ENCODE measurements around the gene MUC15.

The MUC15 gene

DNA sequence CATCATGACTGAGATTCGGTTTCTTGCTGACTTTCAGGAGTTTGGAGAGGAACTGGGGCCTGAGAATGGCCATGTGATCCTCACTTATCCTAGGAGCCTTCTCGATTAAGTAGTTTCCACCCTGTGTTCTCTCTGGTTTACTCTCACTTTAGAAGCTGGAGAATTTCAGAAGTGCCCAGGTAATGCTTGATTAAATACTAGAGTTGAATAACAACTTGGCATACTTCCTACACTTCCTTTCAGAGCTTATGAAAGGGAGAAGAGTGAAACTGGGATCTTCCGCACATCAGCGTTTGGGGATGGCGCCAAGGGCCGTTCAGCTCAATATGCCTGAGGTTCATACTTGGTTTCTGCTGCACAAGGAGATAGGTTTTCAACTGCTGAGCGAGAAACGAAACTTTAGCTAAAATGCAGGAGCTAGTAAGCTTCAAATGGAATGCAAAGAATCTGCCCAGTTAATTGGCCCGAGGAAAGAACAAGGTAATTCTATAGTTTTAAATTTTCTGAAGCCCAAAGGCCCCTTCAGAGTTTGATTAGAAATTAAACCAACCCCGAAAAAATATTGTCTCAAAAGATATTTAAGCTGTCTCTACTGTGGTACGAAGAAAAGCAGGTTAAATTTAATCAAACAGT is 823 bp upstream of the MUC15 start:
- DNase-seq: no peak

DNA sequence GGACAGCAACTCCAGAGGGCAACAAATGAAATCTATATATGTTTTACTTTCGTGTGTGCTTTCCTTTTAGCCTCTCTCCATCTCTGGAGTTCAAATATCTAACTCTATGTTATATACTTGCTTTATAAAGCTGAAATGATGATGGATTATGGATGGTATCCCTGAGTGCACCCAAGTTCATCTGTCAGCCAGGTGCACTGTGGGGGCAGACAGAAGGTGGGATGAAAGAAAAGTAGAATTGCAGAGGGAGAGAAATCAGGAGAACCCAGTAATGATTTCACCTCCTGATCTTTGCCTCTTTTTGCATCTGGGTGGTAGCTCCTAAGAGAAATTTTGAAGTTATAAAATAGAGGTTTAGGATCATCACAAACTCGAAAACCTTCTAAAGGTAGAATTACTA is 2.4 kb downstream of the MUC15 start:
- no peak for DNase-seq

DNA sequence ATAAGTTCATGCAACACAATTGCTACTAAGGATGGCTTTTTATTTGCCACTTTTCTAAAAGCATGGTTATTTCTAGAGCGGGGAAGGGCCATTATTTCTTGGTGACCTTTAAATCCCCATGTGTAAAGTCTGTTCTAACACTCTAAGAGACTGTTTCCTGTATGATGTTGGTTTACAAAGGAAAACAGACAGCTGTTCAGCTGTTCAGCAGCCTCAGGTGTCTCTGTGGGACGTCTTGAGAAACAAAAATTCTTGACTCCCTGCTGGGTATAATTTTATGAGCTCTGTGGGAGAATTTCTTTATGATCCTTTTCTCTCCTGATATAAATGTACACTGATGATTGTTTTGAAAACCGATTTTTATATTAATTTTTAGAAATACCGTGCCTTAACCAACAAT is 13.9 kb downstream of the MUC15 start:
- peak; percentile 2 to 62 (median 29) for DNase-seq

DNA sequence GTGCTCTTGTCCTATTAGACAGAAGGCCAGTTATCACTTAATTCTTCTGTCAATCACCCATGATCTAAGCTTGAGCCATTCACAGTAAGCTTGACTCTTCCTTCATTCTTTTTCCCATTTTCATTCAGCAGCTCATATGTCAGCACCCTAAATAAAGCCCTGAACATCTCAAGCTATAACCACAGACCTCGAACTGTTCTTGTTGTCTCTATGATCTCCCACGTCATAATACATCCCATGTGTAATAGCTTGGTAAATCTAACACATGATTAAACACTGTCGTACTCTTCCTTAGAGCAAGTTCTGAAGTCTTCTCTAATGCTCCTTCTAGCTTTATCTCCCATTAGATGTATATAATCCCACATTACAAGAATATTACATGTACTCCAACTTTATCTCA is 14.4 kb downstream of the MUC15 start:
- no peak for DNase-seq

DNA sequence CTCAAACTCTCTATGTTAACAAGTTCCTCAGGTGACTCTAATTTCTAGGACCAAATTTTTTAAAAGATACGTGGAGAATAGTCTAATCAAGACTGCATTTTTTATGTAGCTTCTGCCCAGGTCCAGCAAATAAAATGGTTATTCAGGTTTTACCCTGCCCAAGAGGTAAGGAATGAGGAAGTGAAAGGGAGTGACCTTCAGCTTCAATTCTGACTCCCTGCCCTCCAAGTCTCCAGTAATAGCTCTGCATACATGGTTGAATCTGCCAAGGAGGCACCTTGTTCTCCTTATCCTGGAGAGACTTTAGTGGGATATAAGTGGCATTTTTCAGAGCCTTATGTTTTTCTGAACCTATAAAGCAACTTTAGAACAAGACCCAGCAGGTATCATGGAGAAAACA is 15.5 kb downstream of the MUC15 start:
- no peak for DNase-seq

DNA sequence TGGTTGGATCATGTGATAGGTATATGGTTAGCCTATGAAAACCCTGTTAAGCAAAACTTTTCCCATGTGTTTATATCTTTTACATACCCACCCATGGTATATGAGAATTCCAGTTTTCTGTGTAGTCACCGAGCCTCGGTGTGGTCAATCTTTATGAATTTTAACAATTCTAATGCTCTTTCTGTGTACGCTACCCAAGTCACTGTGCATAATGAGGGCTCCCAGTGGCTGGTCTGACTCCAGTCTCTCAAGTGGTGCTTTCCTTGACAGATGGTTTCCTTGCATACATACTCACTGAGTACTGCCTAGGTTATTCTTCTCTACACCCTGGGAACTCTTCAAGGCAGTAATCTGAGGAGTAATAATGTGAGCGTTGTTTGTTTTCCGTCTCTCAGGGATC is 17.6 kb downstream of the MUC15 start:
- peak in 1 of 3 experiments; percentile 5 for DNase-seq

DNA sequence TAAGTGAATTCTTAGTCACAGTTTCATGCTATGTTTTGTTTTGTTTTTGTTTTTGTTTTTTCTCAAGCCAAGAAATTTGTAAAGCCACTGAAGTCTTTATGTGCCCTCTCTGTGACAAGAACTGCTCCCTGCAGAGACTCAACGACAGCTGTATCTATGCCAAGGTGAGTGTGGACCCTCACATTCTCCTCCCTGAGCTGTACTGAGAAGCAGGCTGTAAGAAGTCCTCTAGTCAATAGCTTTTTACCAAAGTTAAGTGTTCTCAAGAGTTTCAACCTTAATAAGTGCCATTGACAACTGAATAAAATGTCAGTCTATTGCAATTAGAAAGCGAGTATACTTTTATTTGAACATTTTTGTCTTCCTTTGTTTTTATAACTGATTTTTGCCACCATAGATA is 18.9 kb downstream of the MUC15 start:
- no peak for DNase-seq

DNA sequence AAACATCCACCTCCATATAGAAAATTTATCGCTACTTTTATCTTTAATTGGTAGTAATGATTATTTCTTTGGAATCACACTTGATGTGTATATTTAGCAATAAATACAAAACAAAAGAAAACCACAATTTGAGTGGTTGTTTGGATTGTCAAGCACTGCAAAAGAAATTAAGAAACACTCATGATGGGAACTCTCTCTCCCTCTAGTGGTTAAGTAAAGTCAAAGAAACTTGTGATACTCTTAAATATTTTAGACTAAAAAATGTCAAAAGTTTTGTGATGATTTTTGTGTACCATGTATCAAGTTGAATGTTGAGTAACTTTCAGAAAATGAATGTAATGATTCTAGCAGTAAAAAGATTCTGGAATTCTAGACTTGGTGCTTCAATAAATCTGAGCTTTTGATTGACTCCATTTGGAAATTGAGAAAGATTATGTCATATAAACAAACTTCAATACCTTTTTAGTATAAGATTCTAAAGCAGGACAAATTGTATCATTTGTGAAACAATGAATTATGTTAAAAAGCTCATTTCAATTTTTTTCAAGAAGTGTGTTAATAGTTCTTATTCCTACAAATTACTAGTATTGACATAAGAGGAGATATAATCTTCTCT is 20.8 kb downstream of the MUC15 start:
- peak in 1 of 3 experiments; percentile 32 for DNase-seq

DNA sequence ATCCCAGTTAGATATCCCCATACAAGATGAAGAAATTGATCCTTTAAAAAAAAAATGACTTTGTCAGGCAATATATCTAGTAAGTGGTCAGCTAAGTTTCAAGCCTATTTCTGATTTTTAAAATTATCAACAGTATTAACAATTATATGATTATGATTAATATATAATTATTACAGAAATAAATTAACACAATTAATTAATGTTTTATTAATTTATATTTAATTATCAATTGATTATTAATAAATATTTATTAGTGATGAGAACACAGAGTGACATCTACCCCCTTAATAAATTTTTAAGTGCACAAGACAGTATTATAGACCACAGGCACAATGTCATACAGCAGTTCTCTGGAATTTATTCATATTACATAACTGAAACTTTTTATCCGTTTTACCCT is 22.0 kb downstream of the MUC15 start:
- no peak for DNase-seq

DNA sequence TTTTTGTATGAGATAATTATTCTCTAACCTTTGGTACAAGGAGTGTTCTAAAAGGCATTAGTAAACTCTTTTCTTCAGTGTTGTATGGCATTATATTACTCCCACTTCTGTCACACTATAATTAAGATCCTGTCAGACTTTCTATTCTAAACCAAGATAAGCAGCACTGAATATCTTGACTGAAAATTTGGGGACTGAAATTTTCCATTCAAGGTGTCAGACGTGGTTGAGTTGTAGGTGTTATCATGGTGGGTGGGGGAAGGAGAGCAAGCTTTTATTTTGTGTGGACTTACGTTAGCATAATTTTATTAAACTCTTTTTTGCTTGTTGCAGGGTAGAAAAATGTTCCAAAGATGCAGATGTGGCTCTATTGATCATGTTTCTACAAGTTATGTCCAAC is 22.9 kb downstream of the MUC15 start:
- no peak for DNase-seq

DNA sequence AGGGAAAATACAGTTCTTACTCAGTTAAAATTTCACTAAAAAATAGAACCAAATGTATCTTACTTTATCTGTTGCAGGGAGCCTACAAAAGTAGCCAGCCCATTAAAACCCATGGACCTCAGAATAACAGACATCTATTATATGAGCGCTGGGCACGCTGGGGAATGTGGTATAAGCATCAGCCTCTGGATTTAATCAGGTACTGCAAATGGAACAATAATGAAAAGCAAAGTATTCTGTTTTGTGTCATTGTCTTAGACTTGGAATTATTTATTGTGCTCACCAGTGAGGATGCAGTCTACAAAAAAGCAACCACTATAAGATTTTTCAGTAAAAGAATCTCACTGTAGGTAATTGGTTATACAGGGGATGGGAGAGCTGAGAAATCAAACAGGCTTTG is 30.2 kb downstream of the MUC15 start:
- no peak for DNase-seq

DNA sequence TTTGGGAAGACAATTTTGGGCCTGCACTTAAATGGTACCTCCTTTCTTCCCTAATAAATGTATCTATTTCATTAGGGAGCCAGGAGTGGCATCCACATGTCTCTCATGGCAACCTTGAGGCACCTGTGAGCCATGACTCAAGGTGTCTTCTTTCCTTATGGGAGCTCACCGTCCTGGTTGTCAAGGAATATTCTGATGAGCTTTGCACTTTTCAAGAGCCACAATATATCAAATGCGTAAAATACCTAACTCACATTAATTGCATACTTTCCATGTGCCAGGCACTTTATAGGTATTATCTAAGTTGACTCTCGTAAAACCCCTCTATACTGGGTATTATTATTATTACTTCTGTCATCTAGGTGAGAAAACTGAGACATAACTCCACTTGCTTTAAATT is 32.5 kb downstream of the MUC15 start:
- no peak for DNase-seq

DNA sequence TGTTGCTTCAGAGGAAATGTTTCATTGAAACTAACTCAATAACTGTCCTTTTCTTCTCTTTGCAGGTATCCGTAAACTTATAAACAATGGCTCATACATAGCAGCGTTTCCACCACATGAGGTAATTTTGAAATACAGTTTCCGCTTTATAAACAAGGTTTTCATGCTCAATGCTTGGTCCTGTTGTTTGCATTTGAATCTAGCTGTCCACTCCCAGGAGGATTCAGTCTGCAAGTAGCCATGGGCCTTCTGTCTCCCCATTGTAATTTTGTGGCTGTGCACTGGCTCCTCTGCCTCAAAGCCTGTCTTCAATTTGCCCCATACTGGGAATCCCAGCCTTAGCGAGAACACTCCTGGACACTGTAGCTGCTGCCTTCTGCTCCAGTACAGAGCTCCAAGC is 34.7 kb downstream of the MUC15 start:
- DNase-seq: no peak

DNA sequence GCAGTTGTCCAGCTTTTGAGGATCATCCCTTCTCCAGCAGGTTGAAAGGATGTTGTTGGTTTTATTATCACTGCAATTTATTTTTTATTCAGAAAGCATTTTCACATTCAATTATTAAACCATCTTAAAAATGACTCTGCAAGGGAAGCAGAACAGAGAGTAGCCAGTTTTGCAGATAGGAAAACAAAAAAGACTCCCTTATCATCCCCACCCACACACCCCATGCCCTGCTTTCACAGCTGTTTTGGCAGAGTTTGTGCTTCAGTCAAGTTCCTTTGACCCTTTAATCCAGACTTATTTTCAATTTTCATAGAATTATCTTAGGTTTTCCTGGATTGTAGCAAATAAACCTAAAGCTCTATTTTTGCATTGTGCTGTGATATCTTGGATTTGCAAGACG is 44.4 kb downstream of the MUC15 start:
- no peak for DNase-seq

DNA sequence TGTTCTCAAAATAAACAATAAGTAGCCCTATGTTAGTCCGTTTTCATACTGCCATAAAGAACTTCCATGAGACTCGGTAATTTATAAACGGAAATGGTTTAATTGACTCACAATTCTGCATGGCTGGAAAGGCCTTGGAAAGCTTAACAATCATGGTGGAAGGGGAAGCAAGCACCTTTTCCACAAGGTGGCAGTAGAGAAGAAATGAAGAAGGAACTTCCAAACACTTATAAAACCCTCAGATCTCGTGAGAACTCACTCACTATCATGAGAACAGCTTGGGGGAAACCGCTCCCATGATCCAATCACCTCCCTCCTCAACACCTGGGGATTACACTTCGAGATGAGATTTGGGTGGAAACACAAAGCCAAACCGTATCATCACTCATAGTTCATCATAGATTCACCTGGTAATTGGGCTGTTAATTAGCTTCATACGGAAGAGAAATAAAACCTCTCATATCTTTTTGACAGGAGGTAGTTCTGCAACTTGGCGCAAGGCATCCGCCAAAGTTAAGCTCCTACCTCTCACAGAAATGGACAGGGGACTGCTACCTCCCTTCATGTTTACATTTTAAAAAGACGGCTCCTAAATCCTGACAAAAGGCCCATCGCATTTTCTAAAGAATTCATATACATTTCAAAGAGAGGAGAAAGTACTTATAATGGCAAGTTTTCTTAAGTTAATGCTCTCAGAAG is 49.0 kb downstream of the MUC15 start:
- DNase-seq: peak; percentile 7 to 47 (median 30)

DNA sequence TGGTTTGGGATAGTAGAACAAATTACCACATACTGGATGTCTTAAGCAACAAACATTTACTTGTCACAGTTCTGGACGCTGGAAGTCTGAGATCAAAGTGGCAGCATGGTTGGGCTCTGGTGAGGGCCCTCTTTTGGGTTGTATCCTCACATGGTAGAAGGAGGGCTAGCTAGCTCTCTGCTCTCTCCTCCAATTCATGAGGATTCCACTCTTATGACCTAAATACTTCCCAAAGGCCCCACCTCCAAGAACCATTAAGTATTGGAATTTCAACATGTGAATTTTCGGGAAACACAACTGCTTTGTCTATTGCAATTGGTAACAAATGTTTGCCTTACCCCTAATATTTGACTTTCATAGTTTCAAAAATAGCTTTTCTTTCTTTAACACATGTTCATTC is 52.6 kb downstream of the MUC15 start:
- DNase-seq: no peak

DNA sequence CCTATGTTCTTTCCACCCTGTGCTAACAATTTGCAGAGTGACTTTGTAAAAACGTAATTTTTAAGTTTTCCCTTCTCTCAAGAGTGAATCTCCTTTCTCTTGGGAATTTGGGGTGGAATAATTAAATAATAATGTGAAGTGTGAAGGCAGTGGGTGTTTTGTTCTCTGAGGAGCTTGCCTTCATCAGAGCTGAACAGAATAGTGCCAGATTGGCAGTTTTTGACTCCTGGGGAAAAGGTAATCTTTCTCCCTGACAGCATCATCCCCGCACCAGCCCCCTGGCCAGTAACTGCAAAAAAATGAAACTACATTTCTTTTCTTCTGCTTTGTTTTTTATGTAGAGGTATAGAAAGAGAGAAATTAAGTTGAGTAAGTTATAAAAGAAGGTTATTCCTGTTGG is 59.9 kb downstream of the MUC15 start:
- no peak for DNase-seq

DNA sequence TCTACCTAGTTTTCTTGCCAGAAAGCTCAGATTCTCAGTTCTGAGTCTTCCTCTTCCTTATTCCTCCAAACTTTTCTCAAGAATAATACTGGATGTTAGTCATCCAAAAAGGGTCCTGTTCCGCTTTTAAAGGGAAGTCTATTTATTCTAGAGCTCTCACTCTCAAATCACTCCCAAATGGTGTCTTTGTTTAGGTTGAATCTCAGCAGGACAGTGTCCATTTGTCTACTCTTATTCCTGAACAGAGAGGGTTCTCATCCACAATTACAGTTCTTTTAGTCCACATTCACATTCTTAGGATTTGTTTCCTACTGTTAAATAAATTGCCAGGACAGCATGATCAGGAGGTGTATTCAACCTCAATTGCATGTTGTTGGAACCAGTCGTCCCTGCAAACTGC is 61.3 kb downstream of the MUC15 start:
- no peak for DNase-seq

DNA sequence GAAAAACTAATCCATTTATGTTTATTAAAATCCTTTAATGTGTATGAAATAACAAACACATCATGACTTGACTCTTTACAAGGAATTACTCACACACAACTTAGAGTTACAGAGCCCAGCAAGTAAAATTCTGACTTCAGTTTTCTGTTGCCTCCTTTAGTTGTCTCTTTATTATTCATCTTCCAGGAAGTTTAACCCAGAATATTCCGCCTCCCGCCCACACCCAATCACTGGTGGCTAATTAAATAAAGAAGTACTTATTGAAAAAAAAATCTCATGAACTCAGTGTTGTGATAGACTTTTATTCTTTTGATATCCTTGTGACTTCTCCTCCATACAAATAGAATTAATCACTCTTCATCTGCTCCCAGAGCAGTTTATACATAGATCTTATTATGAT is 61.9 kb downstream of the MUC15 start:
- no peak for DNase-seq

Data from NCI-H1417 (cell line).